NCI-H1048 (cell line): Measurements from ENCODE around the gene STMN1.

Experiments
- DNase-seq: peaks from one replicate; lab custom pipeline; 2025; lab: John Stamatoyannopoulos, UW

STMN1 gene

GRCh38 chr1:25869909-25870606 lies 36.2 kb downstream of the STMN1 start:
- DNase-seq: no peak

DNA sequence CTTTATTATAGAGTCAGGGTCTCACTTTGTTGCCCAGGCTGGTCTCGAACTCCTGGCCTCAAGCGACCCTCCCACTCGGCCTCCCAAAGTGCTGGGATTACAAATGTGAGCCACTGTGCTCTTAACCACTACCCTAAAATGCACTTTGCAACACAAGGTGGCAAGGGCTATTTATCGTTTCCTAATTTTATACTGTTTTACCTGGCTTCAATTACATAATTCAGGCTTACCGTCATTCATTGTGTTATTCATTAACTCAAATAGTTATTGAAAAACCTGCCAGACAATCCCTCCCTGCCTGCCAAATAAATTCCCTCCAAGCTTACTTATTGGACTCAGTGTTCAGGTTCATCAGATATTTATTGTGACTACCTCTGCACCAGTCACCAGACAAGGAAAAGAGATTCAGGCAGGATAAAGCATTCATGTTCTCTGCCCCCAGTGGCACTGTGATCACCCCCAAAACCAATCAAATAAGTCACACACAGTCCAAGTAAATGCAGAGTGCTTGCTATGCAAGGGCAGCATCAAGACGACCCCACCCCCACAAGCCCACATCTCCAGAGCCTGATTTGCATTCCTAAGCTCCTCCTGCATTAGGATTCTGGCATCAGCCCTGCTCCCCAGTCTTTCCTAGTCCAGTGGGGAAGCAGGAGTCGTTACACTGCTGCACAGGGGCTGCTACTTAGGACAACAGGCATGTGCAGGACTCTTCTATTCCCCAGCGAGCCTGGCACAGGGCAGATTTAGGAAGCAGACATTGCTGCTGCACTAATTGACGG lies 38.8 kb downstream of the STMN1 start:
- DNase-seq: no peak

DNA sequence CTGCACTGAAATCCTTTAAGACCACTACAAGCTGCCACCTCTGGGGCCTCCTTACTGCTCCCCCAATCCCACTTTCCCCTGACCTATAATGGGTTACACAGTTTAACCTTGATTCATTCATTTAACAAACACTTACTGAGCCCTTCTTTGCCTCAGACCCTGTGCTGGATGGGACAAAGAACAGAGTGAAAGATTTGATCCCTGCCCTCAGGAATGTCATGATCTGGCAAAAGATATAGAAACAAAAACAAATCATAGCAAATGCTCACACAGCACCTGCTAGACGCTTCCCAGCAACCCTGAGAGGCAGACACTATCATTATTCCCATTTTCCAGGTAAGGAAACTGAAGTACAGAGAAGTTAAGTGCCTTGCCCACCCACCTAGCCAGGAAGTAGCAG lies 39.9 kb downstream of the STMN1 start:
- DNase-seq: no peak

DNA sequence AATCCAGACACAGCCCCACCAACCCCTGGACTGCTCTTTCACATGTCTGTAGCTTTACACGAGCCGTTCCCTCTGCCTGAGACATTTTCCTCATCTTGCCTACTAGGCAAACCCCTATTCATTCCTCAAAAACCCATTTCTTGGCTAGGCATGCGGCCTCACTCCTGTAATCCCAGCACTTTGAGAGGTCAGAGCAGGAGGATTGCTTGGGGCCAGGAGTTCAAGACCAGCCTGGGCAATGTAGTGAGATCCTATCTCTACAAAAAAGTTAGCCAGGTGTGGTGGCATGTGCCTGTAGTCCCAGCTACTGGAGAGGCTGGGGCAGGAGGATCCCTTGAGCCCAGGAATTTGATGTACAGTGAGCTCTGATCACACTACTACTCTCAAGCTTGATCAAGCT lies 41.8 kb downstream of the STMN1 start:
- DNase-seq: no peak

DNA sequence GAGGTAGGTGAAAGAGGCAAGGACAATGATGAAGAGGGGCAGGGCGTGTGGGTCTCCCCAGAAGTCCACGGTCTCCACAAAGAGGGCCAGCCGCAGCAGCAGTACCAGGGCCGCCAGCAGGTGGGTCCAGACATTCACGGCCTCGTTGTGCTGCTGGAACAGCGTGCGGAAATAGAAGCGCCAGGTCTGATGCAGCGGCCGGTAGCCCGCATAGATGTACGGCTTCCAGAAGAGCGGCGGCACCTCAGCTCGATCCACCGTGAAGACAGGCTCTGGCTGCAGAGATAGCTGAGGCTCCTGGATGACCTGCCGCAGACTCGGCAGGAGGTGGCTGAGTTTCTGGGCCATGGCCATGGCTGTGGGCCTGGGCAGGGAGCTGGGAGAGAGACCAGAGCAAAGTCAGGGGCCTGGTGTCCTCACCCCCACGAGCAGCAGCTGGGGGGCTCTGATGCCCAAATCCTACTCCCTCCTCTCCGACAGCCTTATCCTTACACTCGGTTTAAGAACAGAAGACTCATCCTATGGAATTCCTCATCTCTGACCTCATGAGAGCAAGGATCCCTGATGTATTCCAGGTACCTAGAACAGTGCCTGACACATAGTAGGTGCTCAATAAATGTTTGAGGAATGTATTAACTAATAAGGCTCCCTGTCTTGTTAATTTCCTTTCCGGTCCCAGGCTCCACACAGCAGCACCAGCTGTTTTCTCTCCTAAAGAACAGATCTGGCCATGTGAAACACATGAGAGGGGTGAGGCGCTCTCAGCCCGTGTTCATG lies 42.5 kb downstream of the STMN1 start:
- DNase-seq: no peak

DNA sequence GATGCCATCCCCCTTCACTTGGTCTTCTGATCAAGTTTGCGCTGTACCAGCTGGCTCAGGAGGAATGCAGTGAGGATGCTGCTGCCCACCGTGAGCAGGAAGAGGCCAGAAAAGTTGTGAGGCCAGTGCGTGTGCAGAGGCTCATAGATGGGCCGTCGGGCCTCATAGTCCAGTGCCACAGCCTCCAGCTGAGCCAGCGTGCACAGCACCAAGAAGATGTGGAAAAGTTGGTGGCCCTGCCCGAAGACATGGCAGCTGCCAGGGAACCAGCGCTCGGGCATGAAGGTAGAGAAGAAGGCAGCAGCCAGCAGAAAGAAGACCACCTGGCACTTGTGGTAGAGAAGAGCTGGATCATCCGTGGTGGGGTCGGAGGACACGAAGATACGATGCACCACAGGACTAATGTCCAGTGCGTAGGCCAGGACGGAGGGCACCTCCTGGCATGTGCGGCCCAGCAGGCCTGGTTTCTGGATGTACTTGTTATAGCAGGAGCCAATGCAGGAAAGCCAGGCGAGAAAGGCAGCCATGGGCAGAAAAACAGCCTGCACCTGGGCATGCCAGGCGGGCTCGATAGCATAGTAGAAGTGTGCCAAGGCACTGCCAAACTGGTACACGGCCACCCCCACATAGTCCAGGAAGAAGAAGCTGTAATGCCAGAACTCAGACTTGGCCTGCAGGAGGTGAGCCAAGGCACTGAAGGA lies 43.3 kb downstream of the STMN1 start:
- DNase-seq: no peak

- DNase-seq: no peak
Measured at GRCh38 chr1:25861316-25862286, 44.6 kb downstream of the STMN1 start.

GRCh38 chr1:25858906-25859789 lies 47.1 kb downstream of the STMN1 start, which contains the start of gene AUNIP:
AUNIP (minus strand) TSS chr1:25859457; CDS start chr1:25859357, 100 bp downstream.
- DNase-seq: peak; percentile 56

- DNase-seq: no peak
Measured at GRCh38 chr1:25858494-25858893, 47.7 kb downstream of the STMN1 start.

DNA sequence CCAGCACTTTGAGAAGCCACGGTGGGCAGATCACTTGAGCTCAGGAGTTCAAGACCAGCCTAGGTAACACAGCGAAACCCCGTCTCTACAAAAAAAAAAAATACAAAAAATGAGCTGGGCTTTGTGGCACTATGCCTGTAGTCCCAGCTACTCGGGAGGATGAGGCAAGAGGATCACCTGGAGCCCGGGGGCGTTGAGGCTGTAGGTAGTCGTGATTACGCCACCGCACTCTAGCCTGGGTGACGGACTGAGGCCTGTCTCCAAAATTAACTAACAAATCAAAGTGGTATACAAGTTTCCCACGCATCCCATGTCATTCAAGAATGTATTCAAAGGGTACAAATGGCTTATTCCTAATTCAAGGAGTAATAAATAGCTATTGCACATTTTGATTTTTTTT lies 49.4 kb downstream of the STMN1 start:
- DNase-seq: no peak

DNA sequence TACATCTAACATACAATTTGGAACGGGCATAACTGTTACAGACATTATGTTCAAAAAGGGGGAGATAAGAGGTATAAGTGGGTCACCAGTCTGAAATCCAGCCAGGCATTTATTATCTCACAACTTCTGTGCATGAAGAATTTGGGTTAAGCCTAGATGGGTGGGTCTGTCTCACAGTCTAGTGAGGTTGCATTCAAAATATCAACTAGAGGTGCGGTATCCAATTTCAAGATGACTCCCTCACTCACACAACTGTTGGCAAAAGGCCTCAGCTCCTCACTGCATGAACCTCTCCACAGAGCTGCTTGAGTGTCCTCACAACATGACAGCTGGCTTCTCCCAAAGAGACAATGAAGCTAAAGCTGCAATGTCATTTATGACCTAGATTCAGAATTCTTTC lies 51.7 kb downstream of the STMN1 start:
- DNase-seq: no peak
